GM21381 (cell line): Measurements from ENCODE around the gene NINJ2.

Source experiments
- ATAC-seq: cut with Tn5 transposase; IDR thresholded peaks from one replicate; pipeline ENCODE4 v1.9.1; 2021; ENCODE audit warnings: mild to moderate bottlenecking, moderate library complexity; ENCODE audit not compliant: unreplicated experiment

NINJ2 gene

GRCh38 chr12:571795-572531, 91.3 kb downstream of the NINJ2 start:
- no peak for ATAC-seq

- ATAC-seq, result no peak
Observed at GRCh38 chr12:570921-571794, 92.1 kb downstream of the NINJ2 start.

- ATAC-seq, result no peak
Observed at GRCh38 chr12:570435-570920, 92.8 kb downstream of the NINJ2 start.

DNA sequence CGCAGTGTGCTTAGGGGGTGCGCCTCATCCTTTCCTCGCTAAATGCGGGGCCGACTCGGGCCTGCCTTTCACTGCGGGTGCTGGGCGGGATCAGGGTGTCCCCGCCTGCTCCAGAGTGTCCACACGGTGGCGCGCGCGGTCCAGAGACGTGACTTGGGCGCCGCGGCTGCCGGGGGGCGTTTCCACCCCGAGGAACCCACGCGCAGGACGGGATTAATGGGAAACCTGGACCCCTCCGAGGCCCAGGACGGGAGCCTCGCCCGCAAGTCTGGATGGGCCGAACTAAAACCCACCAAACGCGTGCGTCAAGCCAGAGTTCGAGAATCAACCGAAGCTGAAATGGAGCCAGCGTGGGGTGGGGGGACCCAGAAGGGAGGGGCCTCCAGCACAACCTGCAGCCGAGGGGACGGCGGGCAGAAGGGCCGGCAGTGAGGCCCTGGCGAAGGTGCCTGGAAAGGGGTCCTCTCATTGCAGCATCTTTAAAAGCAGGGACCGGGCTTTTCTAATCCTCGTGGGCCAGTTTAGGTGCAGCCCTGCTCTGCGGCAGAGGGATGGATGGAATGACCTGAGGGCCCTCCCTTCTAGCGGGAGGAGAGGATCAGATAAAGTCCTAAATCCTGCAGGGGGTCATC, 93.3 kb downstream of the NINJ2 start:
- no peak for ATAC-seq

GRCh38 chr12:569091-569676, 94.1 kb downstream of the NINJ2 start:
- no peak for ATAC-seq

- no peak for ATAC-seq
Observed at GRCh38 chr12:568486-568885, 94.8 kb downstream of the NINJ2 start.

GRCh38 chr12:565589-566105, 97.6 kb downstream of the NINJ2 start:
- no peak for ATAC-seq

DNA sequence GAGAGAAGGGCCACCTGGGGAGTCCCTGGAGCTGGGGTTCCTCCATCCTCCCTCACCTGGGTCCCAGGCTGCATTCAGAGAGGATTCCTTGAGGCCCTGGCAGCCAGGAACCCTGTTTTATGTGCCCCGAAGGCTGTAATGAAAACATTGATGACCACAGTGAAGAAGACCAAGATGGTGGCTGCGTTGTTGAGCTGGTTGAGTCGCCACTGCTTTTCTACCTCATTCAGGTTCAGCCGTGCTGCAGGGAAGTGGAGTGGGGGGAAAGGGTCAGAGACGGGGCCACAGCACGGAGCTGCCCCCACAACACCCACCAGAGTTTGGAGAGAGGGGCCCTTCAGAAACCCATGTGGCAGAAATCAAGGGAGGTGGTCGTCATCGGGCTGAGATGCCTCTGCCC, 98.1 kb downstream of the NINJ2 start:
- no peak for ATAC-seq

GRCh38 chr12:563787-564298, 99.4 kb downstream of the NINJ2 start:
- no peak for ATAC-seq

DNA sequence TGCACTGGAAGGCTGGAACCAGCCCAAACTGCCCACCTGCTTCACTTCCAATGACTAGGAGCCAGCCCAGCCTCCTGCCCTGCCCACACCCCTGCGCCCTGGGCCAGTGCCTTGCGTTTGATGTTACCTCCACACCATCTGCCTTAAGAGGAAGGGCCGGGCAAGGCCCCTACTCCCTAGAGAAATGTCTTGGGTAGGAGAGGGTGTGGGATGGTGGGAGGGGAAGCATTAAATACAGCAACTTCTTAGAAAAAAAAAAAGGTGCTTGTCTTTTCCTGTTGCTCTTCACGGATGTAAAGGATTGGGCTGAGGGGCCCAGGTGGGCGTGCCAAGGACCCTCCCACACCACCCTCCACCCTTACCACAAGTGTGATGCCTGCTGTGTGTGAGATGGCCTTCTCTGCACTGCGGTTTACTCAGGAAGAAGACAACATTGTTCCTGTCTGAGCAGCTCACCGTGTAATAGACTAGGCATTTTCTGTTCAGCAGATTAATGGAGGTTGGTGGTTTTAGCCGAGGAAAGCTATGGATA, 99.9 kb downstream of the NINJ2 start:
- ATAC-seq, result no peak

DNA sequence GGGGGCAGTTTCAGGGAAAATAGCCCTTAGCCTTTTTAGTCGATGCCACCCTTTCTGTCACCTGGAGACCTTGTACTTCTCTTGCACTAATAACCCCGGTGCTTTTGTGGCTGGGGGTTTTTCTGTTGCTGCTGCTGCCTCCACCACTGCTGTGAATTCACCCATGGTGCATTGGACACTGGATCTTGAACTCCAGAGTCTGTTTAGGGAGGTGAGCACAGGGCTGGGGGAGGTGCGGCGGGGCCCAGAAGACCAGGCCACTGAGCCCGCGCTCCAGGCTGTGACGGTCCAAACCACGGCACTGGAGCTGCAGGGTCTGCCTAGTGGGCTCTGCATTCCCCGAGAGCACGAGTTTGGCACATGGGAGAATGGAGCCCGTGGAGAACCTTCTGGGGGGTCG, 100.6 kb downstream of the NINJ2 start:
- no peak for ATAC-seq

DNA sequence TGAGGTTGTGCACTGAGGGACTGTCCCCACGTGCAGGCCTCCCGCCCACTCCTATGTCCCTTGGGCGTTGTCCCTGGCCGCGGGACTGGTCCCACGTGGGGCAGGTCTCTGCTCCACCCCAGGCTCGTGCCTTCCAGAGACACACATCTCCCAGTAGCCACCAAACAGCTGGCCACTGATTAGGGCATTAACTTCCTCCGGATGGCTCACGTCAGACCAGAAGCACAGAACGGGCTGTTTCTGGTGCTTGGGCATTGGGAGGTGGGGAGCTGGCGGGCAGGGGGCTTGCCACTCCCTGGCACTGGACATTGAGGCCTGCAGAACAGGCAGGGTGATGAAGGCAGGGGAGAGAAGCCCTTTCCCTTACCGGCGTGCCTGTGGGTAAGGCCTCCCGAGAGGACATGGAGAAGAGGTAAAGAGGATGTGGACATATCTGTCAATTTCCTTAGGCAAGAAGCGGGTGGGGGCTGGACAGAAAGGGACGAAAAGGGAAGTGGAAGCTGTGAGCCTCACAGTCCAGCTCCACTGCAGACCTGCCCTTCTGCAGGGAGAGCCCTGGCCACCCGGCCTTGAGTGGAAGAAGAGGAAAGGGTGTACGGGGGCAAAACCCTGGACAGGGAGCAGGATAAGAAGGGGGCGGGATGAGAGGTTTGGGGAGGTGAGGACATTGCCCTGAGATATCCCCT, 101.2 kb downstream of the NINJ2 start:
- no peak for ATAC-seq

- no peak for ATAC-seq
Observed at GRCh38 chr12:561391-561705, 101.9 kb downstream of the NINJ2 start.

GRCh38 chr12:560691-561390, 102.4 kb downstream of the NINJ2 start:
- no peak for ATAC-seq

GRCh38 chr12:559906-560455, 103.3 kb downstream of the NINJ2 start:
- no peak for ATAC-seq

- no peak for ATAC-seq
Observed at GRCh38 chr12:559208-559905, 103.9 kb downstream of the NINJ2 start.

DNA sequence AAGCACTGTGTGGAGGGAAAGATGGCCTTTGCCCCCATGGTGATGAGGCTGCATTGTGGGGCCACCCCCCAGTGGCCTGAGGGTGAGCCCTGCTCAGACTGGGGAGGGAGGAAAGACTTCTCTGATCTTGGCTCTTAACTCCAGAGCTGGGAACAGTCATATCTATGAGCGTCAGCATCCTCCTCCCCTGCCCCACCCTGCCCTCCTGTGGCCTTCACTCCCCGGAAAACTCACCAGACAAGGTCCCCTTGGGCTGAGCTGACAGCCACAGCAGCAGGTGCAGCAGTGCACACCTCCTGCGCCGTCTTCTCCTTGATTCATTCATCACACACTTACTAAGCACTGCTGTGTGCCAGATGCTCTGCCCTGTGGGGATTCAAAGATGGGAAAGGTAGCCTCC, 104.7 kb downstream of the NINJ2 start:
- no peak for ATAC-seq

DNA sequence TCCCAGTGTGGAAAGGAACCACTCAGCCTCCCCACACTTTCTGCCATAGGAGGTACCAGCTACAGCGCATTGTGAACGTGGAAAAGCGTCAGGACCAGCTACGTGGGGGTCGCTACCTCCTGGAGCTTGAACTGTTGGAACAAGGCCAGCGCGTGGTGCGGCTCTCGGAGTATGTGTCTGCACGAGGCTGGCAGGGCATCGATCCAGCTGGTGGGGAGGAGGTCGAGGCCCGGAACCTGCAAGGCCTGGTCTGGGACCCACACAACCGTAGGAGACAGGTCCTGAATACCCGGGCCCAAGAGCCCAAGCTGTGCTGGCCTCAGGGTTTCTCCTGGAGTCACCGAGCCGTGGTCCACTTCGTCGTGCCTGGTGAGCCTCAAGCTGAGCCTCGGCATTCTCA, 106.7 kb downstream of the NINJ2 start:
- no peak for ATAC-seq

DNA sequence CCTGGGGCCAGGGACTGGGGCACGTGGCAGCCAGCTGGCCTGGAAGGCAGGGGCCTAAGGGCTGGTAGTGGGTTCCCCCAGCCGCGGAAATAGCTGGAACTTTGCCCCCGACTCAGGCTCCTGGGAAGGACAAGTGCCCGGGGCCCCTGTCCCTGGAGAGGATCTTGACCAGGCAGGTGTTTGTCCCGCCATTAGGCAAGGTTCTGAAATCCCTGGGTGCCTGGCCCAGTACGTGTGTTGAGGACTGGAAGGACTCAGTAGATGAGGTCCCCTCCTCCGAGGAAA, 109.3 kb downstream of the NINJ2 start:
- no peak for ATAC-seq
